ENCODE data around the gene TLK1. TPM values are rescaled to one million over a fixed set of nuclear protein-coding genes. Genes with fewer than 3 reads are reported as not detected.
A peak's percentile ranks its signal among the peaks of the same experiment; 100 is the strongest.

TLK1 gene
- total and polyA plus RNA-seq, 9 of the 15 experiments (the other 6 are each of a cell fraction or from before 2014, with no cell fraction given), result 20.2 to 101 (median 40.5) TPM

GRCh38 chr2:171160119-171160955 lies at the start of gene TLK1 (continued):
- TF ChIP-seq STAT5A (IDR thresholded peaks at IDR 0.05; ENCODE audit: borderline replicate concordance, low read length), result no peak
- TF ChIP-seq ZNF41 (CRISPR knock-in tag; conservative IDR thresholded peaks at IDR 0.05), result no peak
- TF ChIP-seq DPF2 (IDR thresholded peaks at IDR 0.05), result peak; percentile 44; the same call in 1 of the 2 replicates
- TF ChIP-seq BRF2 (IDR thresholded peaks at IDR 0.05; ENCODE audit: borderline replicate concordance, insufficient read depth, insufficient read length), result no peak
- TF ChIP-seq ZNF134 (CRISPR knock-in tag; conservative IDR thresholded peaks at IDR 0.05), result no peak
- TF ChIP-seq TARDBP (IDR thresholded peaks at IDR 0.05), result no peak
- TF ChIP-seq DDX20 (tag; IDR thresholded peaks at IDR 0.05; ENCODE audit: low read depth), result no peak
- TF ChIP-seq KAT2B (IDR thresholded peaks at IDR 0.05; ENCODE audit: low read depth, low read length), result no peak
- no peak for TF ChIP-seq SAFB2 (IDR thresholded peaks at IDR 0.05; ENCODE audit: borderline replicate concordance, low read depth, low read length, severe bottlenecking)
- TF ChIP-seq FOXP4 (CRISPR knock-in tag; IDR thresholded peaks at IDR 0.05; ENCODE audit: borderline replicate concordance), result no peak
- TF ChIP-seq TRIM28 (IDR thresholded peaks at IDR 0.05), result no peak
- peak; percentile 78 for TF ChIP-seq HDAC8 (tag; IDR thresholded peaks at IDR 0.05)
- TF ChIP-seq PCBP1 (IDR thresholded peaks at IDR 0.05; ENCODE audit: low read depth, low read length, poor library complexity, severe bottlenecking), result peak; percentile 100
- TF ChIP-seq SRSF7 (optimal IDR thresholded peaks at IDR 0.05; ENCODE audit: low read depth, low read length), result no peak
- TF ChIP-seq GTF2E2 (tag; IDR thresholded peaks at IDR 0.05), result peak; percentile 78
- no peak for TF ChIP-seq NR1H2 (CRISPR knock-in tag; IDR thresholded peaks at IDR 0.05)
- no peak for TF ChIP-seq TCF7L2 (IDR thresholded peaks at IDR 0.05; ENCODE audit: low read depth, low read length)
- no peak for TF ChIP-seq PREB (CRISPR knock-in tag; IDR thresholded peaks at IDR 0.05)
- TF ChIP-seq TAL1 (IDR thresholded peaks at IDR 0.05), result no peak

All from K562 (cell line).